A673 (cell line): Measurements from ENCODE around the gene EML1.

Source experiments
- EZH2 ChIP-seq: fragments of 200-600 bp; sonication (generic); IDR thresholded peaks from 2 replicates; pipeline ENCODE4 v1.6.1; 2017; ENCODE audit warnings: borderline replicate concordance, low read depth, mild to moderate bottlenecking, mixed read lengths, antibody characterized with exemption, low read length; ENCODE audit not compliant: poor library complexity, severe bottlenecking
- TF ChIP-seq, protein P1 (sequence below): fragments of 300-800, 200-600 bp; sonication (generic); conservative IDR thresholded peaks from 2 replicates; pipeline ENCODE4 v1.5.1; 2017; ENCODE audit warnings: low read depth, mild to moderate bottlenecking, antibody characterized with exemption, low read length, moderate library complexity, mixed read lengths

DNA sequence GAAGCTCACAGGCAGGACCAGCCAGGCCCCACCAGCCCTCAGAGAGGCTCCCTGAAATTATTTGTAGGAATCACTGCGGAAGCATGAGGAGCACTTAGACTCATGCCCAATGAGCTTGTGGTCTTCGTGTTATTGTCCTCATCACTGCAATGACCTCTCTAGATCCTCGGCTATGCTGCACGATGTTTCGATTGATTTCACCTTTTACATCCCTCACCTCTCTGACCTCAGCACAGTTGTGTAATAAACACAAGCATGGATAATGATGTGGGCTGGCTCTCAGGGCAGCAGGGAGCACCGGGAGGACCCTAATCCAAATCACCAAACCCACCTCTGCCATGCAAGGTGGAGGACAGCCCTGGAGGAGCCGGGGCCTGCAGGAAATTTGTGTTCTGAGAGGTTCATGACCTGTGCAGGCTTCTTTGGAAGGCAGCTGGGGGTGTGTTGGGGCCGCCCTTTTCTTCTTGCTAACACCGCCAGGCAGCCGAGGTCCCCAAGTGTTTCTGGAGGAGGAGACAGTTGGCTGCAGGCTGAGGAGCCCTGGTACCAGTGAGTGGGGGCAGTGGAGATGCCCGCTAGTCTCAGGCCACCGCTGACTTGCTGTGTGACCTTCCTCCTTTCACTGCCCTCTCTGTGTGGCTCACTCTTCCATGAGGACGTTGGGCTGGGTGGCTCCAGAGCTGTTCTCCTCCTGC, 29.5 kb upstream of the EML1 start:
- TF ChIP-seq, protein P1, sequence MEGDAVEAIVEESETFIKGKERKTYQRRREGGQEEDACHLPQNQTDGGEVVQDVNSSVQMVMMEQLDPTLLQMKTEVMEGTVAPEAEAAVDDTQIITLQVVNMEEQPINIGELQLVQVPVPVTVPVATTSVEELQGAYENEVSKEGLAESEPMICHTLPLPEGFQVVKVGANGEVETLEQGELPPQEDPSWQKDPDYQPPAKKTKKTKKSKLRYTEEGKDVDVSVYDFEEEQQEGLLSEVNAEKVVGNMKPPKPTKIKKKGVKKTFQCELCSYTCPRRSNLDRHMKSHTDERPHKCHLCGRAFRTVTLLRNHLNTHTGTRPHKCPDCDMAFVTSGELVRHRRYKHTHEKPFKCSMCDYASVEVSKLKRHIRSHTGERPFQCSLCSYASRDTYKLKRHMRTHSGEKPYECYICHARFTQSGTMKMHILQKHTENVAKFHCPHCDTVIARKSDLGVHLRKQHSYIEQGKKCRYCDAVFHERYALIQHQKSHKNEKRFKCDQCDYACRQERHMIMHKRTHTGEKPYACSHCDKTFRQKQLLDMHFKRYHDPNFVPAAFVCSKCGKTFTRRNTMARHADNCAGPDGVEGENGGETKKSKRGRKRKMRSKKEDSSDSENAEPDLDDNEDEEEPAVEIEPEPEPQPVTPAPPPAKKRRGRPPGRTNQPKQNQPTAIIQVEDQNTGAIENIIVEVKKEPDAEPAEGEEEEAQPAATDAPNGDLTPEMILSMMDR: no peak
- no peak for TF ChIP-seq EZH2
